Dendritic cell treated with granulocyte-macrophage colony-stimulating factor and Interleukin-4, amounts not matched to agents 40 ng/mL and 50 ng/mL, for 4 days (primary cell): ENCODE measurements around the gene KLK6.

Source experiments
- H3K27ac Mint-ChIP-seq: one replicate; pipeline ENCODE4 v1.8.0; 2022; ENCODE audit warnings: mild to moderate bottlenecking, mixed read lengths
- H3K27me3 Mint-ChIP-seq: one replicate; pipeline ENCODE4 v1.8.0; 2022; ENCODE audit warnings: mild to moderate bottlenecking, mixed read lengths
- H3K36me3 Mint-ChIP-seq: one replicate; pipeline ENCODE4 v1.8.0; 2022; ENCODE audit warnings: low read depth, mixed read lengths
- H3K4me1 Mint-ChIP-seq: one replicate; pipeline ENCODE4 v1.8.0; 2022; ENCODE audit warnings: low read depth, mixed read lengths
- H3K4me3 Mint-ChIP-seq: one replicate; pipeline ENCODE4 v1.8.0; 2022; ENCODE audit warnings: mild to moderate bottlenecking, moderate library complexity, mixed read lengths
- H3K9me3 Mint-ChIP-seq: one replicate; pipeline ENCODE4 v1.8.0; 2022; ENCODE audit warnings: mixed read lengths
- intact Hi-C: fragments of 100-400 bp; cut with micrococcal nuclease; formaldehyde crosslinking; loops from one replicate; pipeline ENCODE4 v1.15.0; 2022

Gene KLK6

DNA sequence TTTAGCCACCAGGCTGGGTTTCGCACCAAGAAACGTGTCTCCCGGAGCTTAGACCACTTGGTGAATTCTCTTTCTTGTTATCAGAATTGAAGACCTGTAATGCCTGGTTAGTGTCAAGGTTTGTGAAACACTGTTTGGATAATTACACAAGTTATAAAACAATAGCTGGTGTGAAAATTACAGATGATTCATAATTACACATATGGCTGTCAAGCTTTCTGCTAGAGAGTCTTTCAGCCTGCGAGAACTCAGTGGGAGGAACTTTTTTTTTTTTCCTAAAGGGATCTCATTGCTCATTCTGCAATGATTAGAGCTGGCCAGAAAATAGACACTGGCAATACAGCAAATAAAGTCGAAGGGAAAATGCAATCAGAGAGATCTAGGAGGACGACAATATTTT lies 44.8 kb downstream of the KLK6 start:
- Mint-ChIP-seq H3K9me3 (no peaks in the 10 kb centered on the region), H3K27me3 (peaks cover 32% of the 10 kb centered on the region), H3K36me3 (no peaks in the 10 kb centered on the region), H3K27ac (no peak overlapping the region), H3K4me1 (peaks cover 10% of the 10 kb centered on the region), H3K4me3 (no peak overlapping the region)
- intact Hi-C loops: no loop called here

GRCh38 chr19:50922317-50922853 lies 47.0 kb downstream of the KLK6 start:
- intact Hi-C loops: no loop called here
- no peaks in the 10 kb centered on the region for H3K9me3 Mint-ChIP-seq
- H3K27me3 Mint-ChIP-seq: peaks cover 28% of the 10 kb centered on the region
- H3K4me3 Mint-ChIP-seq: no peak overlapping the region
- H3K36me3 Mint-ChIP-seq: no peaks in the 10 kb centered on the region
- no peak overlapping the region for H3K27ac Mint-ChIP-seq
- peaks cover 10% of the 10 kb centered on the region for H3K4me1 Mint-ChIP-seq

DNA sequence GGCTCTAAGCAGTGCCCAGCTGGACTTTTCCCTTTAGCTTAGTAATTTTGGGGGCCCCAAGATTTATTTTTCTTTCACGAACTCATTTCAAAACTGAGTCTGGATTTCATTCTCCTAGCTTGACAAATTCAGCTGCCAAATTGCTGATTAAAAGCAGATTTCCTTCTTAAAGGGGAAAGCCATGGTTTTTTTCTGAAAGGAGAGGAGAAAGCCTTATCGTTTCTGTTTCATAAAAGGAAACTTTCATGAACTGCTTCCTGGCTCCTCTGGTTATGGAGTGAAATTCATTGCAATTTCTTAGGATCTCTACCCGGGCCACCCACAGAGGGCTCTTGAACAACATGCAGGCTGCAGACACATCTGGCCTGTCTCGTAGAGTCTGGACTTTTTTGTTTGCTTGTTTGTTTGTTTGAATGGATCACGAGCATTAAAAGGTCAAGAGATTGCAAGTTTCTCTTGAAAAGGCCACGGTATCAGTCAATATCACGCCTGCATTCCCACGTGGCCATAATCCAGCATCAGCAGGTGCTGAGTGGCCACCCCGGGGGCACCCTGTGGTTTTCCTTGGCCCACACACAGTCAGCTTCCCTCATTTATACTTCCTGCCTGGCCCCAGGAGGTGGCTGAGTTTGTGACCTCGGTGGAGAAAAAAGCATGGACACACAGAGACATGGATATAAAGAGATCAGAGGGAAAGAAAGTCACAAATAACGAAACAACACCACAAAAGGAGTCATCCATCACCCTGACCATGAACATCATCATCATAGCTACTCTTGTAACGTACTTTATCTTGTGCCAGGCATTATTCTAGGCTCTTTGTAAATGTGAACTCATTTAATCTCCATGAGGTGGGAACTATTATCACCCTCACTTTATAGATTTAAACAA lies 47.7 kb downstream of the KLK6 start:
- no peak overlapping the region for H3K4me3 Mint-ChIP-seq
- H3K4me1 Mint-ChIP-seq: peaks cover 10% of the 10 kb centered on the region
- peaks cover 30% of the 10 kb centered on the region for H3K27me3 Mint-ChIP-seq
- no peak overlapping the region for H3K27ac Mint-ChIP-seq
- H3K9me3 Mint-ChIP-seq: no peaks in the 10 kb centered on the region
- intact Hi-C loops: no loop called here
- H3K36me3 Mint-ChIP-seq: no peaks in the 10 kb centered on the region

GRCh38 chr19:50916069-50916468 lies 53.3 kb downstream of the KLK6 start:
- H3K27me3 Mint-ChIP-seq: peaks cover 16% of the 10 kb centered on the region
- no peak overlapping the region for H3K4me3 Mint-ChIP-seq
- H3K9me3 Mint-ChIP-seq: no peaks in the 10 kb centered on the region
- no peaks in the 10 kb centered on the region for H3K4me1 Mint-ChIP-seq
- intact Hi-C loops: no loop called here
- no peaks in the 10 kb centered on the region for H3K36me3 Mint-ChIP-seq
- no peak overlapping the region for H3K27ac Mint-ChIP-seq

- peaks cover 4% of the 10 kb centered on the region for H3K4me1 Mint-ChIP-seq
- intact Hi-C loops: no loop called here
- no peak overlapping the region for H3K4me3 Mint-ChIP-seq
- peaks cover 33% of the 10 kb centered on the region for H3K27me3 Mint-ChIP-seq
- H3K36me3 Mint-ChIP-seq: no peaks in the 10 kb centered on the region
- H3K27ac Mint-ChIP-seq: no peak overlapping the region
- no peaks in the 10 kb centered on the region for H3K9me3 Mint-ChIP-seq
Measured at GRCh38 chr19:50912727-50913716, 56.4 kb downstream of the KLK6 start.

- Mint-ChIP-seq H3K9me3 (no peaks in the 10 kb centered on the region), H3K36me3 (no peaks in the 10 kb centered on the region), H3K4me1 (peaks cover 4% of the 10 kb centered on the region), H3K27ac (no peak overlapping the region), H3K4me3 (no peak overlapping the region), H3K27me3 (peaks cover 39% of the 10 kb centered on the region)
- intact Hi-C loops: no loop called here
Measured at GRCh38 chr19:50912102-50912599, 57.2 kb downstream of the KLK6 start.

- Mint-ChIP-seq H3K27me3 (peaks cover 40% of the 10 kb centered on the region), H3K4me1 (peaks cover 4% of the 10 kb centered on the region), H3K36me3 (no peaks in the 10 kb centered on the region), H3K27ac (no peak within 1 kb of the TSS), H3K4me3 (no peak within 1 kb of the TSS), H3K9me3 (no peaks in the 10 kb centered on the region)
- intact Hi-C loops: no loop called here
Measured at GRCh38 chr19:50911206-50912101, 57.9 kb downstream of the KLK6 start, which contains the start of gene KLK4. Gene KLK4, minus strand, starts transcription at chr19:50911395. Its CDS starts 657 bp downstream, at chr19:50910738.

- H3K27ac Mint-ChIP-seq: no peak overlapping the region
- no peak overlapping the region for H3K4me3 Mint-ChIP-seq
- peaks cover 4% of the 10 kb centered on the region for H3K4me1 Mint-ChIP-seq
- peaks cover 46% of the 10 kb centered on the region for H3K27me3 Mint-ChIP-seq
- no peaks in the 10 kb centered on the region for H3K36me3 Mint-ChIP-seq
- no peaks in the 10 kb centered on the region for H3K9me3 Mint-ChIP-seq
- intact Hi-C loops: no loop called here
Measured at GRCh38 chr19:50910722-50911121, 58.7 kb downstream of the KLK6 start.

DNA sequence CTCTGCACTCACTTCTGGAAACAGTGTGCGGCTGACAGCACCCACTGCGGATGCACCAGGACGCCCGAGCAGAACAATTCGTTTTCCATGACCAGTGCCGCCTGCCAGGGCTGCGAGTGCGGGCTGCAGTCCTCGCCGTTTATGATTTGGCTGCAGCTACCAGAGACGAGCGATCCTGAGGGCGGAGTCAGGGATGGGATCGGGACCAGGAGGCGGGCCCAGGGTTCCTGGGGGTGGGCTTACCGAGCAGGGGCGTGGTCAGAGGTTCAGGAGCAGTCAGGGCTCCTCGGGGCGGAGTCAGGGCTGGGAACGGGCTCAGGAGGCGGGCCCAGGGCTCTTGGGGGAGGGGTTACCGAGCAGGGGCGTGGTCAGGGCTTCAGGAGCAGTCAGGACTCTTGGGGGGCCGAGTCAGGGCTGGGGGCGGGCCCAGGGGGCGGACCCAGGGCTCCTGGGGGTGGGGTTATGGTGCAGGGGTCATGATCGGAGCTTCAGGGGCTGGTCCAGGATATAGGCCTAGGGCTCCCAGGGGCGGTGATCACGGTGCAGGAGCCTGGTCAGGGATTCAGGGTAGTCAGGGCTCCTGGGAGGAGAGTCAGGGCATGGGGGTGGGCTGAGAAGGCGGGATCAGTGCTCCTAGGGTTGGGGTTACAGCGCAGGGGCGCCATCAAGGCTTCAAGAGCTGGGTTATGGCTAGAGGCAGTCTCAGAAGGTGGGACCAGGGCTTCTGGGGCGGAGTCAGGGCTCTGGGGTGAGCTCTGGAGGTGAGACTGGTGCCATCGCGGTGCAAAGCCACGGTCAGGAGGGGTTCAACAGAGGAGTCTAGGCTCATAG lies 59.9 kb downstream of the KLK6 start:
- H3K27ac Mint-ChIP-seq: no peak overlapping the region
- H3K4me1 Mint-ChIP-seq: peaks cover 4% of the 10 kb centered on the region
- H3K9me3 Mint-ChIP-seq: no peaks in the 10 kb centered on the region
- no peak overlapping the region for H3K4me3 Mint-ChIP-seq
- H3K27me3 Mint-ChIP-seq: peaks cover 46% of the 10 kb centered on the region
- intact Hi-C loops: no loop called here
- no peaks in the 10 kb centered on the region for H3K36me3 Mint-ChIP-seq
